MM.1S (cell line): ENCODE results near the gene PAM16.

ENCODE experiments used
- EZH2phosphoT487 ChIP-seq: fragments of 300-600 bp; sonication (generic); IDR thresholded peaks from 2 replicates; pipeline ENCODE4 v1.6.1; 2018; ENCODE audit warnings: antibody characterized with exemption, low read length
- TF ChIP-seq, protein P1 (sequence below): fragments of 300-600 bp; sonication (generic); IDR thresholded peaks from 2 replicates; pipeline ENCODE4 v1.5.1; 2016; ENCODE audit warnings: antibody characterized with exemption, low read length, mixed read lengths

DNA sequence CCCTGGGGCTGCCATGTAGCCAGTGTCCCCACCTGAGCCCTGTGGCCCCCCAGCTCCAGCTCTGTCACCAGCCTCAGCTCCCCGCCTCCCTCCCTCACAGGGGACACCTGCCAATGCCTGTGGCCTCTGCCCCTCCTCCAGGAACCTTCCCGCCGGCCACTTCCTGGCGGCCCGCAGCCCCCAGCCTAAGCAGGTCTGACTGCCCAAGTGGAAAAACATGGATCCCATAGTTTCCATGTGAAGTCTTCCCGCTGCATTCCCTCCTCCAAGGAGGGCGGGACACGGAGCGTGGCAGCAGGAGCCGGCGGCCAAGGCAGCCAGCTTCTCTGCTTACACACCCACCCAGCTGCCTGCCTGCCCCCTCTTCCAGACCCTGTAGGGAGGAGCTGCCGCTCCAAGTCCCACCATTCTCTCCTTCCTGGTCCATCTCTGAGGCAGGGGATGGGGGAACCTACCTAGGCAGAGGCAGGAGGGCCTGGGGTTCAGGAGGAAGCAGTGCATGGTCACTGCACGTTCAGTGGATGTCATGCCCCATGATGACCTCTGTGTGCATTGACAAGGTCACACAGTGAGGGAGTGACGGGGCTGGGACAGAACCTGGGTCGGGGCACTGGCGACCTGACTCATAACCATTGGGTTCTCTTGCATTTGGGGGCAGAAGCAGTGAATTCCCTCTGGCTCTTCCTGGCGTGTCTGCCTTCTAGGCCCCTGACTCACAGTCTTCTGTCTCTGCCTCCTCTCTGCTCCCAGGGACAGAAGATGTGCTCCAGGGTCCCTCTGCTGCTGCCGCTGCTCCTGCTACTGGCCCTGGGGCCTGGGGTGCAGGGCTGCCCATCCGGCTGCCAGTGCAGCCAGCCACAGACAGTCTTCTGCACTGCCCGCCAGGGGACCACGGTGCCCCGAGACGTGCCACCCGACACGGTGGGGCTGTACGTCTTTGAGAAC lies 29.3 kb upstream of the PAM16 start:
- TF ChIP-seq, protein P1, sequence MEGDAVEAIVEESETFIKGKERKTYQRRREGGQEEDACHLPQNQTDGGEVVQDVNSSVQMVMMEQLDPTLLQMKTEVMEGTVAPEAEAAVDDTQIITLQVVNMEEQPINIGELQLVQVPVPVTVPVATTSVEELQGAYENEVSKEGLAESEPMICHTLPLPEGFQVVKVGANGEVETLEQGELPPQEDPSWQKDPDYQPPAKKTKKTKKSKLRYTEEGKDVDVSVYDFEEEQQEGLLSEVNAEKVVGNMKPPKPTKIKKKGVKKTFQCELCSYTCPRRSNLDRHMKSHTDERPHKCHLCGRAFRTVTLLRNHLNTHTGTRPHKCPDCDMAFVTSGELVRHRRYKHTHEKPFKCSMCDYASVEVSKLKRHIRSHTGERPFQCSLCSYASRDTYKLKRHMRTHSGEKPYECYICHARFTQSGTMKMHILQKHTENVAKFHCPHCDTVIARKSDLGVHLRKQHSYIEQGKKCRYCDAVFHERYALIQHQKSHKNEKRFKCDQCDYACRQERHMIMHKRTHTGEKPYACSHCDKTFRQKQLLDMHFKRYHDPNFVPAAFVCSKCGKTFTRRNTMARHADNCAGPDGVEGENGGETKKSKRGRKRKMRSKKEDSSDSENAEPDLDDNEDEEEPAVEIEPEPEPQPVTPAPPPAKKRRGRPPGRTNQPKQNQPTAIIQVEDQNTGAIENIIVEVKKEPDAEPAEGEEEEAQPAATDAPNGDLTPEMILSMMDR: no peak
- no peak for TF ChIP-seq EZH2phosphoT487
